Activated naive CD4-positive, alpha-beta T cell treated with anti-CD3 and anti-CD28 coated beads, Interleukin-2, amount 50 U/mL, for 72 hours (primary cell): ENCODE results near the gene PPFIA3. TPM values are rescaled to one million over a fixed set of nuclear protein-coding genes. Genes with fewer than 3 reads are reported as not detected.

Experiments
- ATAC-seq, 2 donors: fragments of 150-1000 bp; cut with Tn5 transposase; 2 replicates each; pipeline ENCODE4 v1.10.0; 2021; ENCODE audit warnings: mild to moderate bottlenecking in 2 of 2, moderate library complexity in 2 of 2
- DNase-seq, 2 donors: peaks; one replicate each; pipeline ENCODE4 v3.0.0; 2021 to 2022; ENCODE audit warnings: low spot score in 2 of 2
- H3K27ac Mint-ChIP-seq, 2 donors: one replicate each; pipeline ENCODE4 v1.8.0; 2022; ENCODE audit warnings: mild to moderate bottlenecking in 2 of 2, mixed read lengths in 2 of 2
- H3K36me3 Mint-ChIP-seq, 2 donors: one replicate each; pipeline ENCODE4 v1.8.0; 2022; ENCODE audit warnings: mixed read lengths in 2 of 2
- H3K9me3 Mint-ChIP-seq, 2 donors: one replicate each; pipeline ENCODE4 v1.8.0; 2022; ENCODE audit warnings: mixed read lengths in 2 of 2
- total RNA-seq, 2 donors: library from RNA; stranded (reverse); gene quantifications; one replicate each; pipeline ENCODE4 v1.2.3, GENCODE V29; 2022

PPFIA3 gene
- total RNA-seq, 2 donors from 2014 or later: 10.3 to 11.3 TPM

DNA sequence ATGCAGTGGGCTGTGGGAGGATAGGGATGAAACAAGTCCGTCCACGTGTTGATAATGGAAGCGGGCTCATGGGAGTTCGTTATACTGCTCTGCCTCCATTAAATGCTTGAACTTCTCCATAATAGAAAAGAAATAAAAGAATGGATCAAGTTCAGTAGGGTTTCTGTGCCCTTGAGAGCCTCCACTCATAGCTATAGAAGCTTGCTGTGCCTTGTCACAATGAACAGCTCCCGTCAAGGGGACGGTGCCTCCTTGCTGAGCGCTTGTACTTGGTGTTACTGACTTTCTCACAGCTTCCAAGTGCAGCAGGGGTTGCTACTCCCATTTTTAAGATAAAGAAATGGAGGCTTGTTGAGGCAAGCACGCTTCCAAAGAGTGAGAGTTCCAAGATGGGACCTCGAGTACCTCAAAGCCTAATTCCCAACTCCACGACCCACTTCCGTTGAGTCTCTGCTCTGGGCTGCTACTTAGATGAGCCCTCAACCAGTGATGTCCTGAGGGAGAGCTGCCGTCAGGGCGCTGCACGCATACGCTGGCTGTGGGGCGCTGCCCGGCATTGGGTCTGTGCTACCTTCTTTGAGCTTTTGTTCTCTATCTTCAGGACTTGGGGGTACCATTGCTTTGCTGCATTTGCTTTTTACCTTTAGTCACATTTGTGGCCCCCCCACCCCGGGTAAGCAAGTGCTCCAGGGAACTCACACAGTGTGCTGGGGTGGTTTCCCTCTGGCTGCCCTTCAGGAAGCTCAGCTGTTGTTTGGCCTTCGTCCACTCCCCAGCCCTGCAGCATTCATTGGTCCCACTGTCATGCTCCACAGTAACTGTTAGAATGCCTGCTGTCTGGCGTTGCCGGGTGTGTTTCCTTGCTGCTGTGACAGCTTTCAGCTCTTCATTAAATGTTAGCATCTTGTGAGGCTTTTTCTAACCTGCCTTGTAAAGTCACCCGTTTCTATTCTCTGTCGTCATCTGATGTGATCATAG lies 24.6 kb upstream of the PPFIA3 start:
- Mint-ChIP-seq H3K9me3 (no peaks in the 10 kb centered on the region), H3K36me3 (peaks cover 17 to 31% of the 10 kb centered on the region in 2 donors), H3K27ac (peak overlapping the region; percentile 65 to 85)
- DNase-seq (no peak), ATAC-seq (peak in 1 of 2 donors; percentile 16)

DNA sequence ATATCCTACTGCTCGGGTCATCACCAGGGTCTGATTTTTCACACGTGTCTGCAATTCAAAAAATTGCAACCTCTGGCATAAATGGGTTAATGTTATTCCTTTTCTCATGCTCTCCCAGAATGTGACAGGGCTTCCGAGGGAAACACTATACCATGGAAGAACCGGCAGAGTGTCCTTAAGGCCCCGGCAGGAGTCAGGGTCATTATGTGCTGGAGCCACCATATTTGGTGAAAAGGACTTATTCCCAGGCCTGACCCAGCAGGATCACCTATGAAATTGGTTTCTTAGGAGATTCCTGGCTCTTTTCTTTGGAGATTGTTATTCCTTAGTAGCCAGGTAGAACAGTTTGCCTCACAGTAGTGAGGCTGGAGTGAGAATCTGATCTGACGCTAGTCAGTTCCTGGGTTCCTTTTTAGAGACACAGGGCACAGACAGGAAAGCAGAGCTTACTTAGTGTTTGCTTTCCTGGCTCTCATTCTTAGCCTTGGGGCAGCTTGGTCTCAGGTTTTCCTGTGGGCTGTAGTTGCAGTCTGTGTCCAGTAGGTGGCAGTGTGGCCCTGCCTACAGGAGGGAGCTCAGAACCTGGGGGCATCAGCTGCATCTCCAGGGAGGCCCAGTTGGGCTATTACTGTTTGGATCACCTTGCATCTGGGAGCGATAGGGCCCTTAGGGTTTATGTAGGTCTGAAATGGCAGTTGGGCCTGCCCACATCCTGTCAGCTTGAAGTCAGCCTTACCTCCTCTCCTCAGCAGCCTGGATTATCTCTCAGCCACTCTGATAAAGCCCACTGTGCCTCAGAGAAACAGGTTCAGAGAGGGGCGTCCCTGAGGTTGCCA lies 21.7 kb upstream of the PPFIA3 start:
- Mint-ChIP-seq H3K9me3 (no peaks in the 10 kb centered on the region), H3K36me3 (peaks cover 6 to 22% of the 10 kb centered on the region in 2 donors), H3K27ac (no peak overlapping the region)
- ATAC-seq (peak; percentile 76 to 77), DNase-seq (peak; percentile 63 to 82)

DNA sequence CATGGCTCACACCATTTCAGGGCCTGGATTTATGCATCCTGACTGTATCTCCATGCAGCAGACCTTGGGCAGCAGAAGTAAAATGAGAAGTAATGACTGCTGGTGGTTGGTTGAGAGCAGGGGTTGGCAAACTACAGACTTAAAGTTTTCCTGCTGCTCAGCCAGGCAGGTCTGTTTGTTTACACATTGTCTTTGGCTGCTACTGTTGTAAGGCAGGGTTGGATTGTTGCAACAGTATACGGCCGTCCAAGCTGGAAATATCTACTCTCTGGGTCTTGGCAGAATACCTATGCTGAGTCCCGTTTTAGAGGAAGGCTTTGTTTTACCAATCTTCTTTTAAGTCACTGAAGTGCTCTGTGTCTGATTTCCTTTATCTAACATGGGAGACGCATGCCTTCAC lies 20.5 kb upstream of the PPFIA3 start:
- no peak for DNase-seq
- no peak for ATAC-seq
- Mint-ChIP-seq H3K27ac (peak overlapping the region in 1 of 2 donors; percentile 29), H3K36me3 (peaks cover 6 to 22% of the 10 kb centered on the region in 2 donors), H3K9me3 (no peaks in the 10 kb centered on the region)

DNA sequence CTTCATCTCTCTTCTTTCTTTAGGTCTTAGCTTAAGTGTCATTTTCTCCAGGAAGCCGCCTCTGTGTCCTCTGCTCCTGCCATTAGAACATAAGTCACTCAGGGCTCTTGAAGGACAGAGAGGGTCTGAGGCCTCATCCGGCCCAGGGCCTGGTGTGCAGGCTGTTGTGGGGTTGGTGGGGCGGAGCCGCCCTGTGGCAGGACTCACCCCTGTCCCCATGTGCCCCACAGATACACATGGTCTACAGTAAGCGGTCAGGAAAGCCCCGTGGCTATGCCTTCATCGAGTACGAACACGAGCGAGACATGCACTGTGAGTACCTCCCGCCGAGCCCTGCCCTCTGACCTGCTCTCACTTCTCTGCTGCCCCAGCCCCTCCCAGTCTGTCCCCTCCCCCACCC lies 18.2 kb upstream of the PPFIA3 start:
- DNase-seq (no peak), ATAC-seq (no peak)
- H3K36me3 Mint-ChIP-seq: peaks cover 6 to 22% of the 10 kb centered on the region in 2 donors
- peak overlapping the region; percentile 35 to 84 for H3K27ac Mint-ChIP-seq
- H3K9me3 Mint-ChIP-seq: no peaks in the 10 kb centered on the region

DNA sequence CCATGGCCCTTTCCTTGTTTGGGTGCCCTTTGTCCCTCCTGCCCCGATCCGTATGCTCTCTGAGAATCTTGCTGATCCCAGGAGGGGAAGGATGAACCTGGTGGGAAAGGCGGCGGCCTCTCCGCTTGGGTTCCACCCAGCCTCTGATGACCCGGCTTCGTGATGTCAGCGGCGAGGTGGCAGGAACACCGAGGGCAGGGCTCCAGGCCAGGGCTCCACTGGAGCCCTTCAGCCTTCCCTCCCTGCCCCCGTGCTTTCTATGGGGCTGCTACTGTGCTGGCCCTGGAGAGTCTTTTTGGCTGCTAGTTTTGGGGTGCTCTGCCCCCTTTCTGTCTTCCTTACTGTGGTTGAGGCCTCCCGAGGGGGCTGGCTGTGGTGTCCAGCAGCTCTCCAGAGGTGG lies 17.0 kb upstream of the PPFIA3 start:
- Mint-ChIP-seq H3K36me3 (peaks cover 15 to 31% of the 10 kb centered on the region in 2 donors), H3K9me3 (no peaks in the 10 kb centered on the region), H3K27ac (peak overlapping the region in 1 of 2 donors; percentile 55)
- ATAC-seq: no peak
- DNase-seq: no peak

DNA sequence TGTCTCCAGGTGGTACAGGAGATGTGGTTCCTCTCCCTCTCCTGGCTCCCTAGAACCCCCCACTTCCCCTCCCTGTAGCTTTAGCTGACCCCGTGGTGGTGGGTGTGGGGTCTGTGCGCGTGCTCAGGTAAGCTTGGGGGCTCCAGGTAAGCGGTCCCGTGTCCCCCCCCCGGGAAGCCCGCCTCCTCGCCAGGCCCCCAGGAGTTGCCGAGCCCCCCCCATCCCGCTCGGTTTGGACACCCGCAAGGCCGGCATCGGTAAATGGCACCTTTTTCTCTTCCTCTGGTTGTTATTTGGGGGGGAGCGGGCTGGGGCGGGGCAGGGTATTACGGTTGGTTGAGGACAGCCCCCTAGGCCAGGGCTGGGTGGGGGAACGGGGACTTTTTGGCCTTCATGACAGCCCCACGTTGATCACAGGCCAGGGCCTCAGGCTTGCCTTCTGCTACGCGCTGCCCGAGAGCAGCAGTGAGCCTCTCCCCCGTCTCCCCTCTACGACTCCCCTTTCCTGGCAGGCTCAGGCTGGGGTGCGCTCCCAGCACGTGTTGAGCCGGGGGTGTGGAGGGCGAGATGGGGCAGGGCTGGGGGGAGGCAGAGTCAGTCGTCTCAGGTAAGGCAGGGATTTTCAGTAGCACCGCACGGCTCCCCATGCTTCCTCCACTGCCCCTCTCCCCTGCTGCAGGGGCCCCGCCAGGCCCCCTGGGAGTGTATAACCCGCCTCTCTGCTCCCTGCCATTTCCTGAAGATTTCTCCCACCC lies 15.8 kb upstream of the PPFIA3 start:
- peaks cover 16 to 34% of the 10 kb centered on the region in 2 donors for H3K36me3 Mint-ChIP-seq
- DNase-seq (no peak), ATAC-seq (no peak)
- H3K27ac Mint-ChIP-seq: no peak overlapping the region
- H3K9me3 Mint-ChIP-seq: no peaks in the 10 kb centered on the region

DNA sequence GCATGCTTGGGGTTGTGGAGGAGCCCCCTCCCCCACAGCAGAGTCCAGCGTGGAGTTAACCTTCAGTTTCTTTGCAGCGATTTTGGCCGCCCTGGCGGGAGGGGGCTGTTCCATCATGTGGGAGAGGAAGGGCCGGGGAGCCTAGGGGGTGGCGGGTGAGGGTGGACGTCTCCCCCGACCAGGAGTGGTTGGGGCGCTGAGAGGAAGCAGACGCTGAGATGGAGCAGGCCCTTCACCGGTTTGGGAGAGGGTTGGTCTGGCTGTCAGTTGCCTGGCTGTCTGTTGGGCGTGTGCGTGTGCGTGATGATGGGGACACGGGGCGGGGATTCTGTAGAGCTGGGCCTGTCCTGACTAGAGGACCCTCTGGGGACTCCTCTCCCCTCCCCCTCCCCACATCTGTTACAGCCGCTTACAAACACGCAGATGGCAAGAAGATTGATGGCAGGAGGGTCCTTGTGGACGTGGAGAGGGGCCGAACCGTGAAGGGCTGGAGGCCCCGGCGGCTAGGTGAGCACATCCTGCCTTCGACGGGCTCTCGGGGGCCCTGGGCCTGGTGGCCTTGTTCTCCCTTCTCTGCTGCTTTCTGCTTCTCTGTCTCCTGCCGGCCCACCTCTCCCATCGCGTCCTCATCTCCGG lies 15.0 kb upstream of the PPFIA3 start:
- DNase-seq (no peak), ATAC-seq (no peak)
- Mint-ChIP-seq H3K36me3 (peaks cover 16 to 35% of the 10 kb centered on the region in 2 donors), H3K27ac (peak overlapping the region in 1 of 2 donors; percentile 94), H3K9me3 (no peaks in the 10 kb centered on the region)

DNA sequence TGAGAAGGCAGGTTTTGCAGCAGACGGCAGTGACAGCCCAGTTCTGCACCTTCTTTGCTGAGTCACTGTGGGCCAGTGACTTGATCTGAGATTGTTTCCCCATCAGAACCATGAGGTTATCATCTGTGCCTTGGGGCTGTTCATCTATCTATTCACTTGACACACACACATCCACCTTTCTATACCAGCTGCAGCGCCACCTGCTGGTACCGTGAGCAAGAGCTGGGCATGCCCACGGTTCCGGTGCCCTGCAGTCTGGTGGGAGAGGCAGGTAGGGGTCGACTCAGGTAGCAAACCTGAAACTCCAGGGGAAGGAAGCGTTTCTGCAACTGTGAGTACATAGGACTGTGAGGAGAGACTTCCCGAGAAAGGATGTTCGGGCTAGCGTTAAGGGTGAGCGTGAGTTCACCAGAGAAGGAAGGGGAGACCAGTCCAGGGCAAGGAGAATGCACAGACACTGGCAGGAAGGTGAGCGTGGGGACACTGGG lies 12.7 kb upstream of the PPFIA3 start:
- peaks cover 10 to 22% of the 10 kb centered on the region in 2 donors for H3K36me3 Mint-ChIP-seq
- no peaks in the 10 kb centered on the region for H3K9me3 Mint-ChIP-seq
- DNase-seq (peak in 1 of 2 donors; percentile 70), ATAC-seq (peak; percentile 66)
- H3K27ac Mint-ChIP-seq: peak overlapping the region; percentile 33 to 78

DNA sequence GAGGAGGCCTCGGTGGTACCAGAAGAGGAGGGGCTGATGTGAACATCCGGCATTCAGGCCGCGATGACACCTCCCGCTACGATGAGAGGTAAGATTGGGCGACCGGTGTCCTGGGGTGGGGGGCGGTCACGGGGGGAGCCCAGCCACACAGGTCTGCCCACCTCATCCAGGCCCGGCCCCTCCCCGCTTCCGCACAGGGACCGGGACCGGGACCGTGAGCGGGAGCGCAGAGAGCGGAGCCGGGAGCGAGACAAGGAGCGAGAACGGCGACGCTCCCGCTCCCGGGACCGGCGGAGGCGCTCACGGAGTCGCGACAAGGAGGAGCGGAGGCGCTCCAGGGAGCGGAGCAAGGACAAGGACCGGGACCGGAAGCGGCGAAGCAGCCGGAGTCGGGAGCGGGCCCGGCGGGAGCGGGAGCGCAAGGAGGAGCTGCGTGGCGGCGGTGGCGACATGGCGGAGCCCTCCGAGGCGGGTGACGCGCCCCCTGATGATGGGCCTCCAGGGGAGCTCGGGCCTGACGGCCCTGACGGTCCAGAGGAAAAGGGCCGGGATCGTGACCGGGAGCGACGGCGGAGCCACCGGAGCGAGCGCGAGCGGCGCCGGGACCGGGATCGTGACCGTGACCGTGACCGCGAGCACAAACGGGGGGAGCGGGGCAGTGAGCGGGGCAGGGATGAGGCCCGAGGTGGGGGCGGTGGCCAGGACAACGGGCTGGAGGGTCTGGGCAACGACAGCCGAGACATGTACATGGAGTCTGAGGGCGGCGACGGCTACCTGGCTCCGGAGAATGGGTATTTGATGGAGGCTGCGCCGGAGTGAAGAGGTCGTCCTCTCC lies 11.5 kb upstream of the PPFIA3 start:
- DNase-seq: no peak
- no peak overlapping the region for H3K27ac Mint-ChIP-seq
- H3K36me3 Mint-ChIP-seq: peaks cover 10 to 22% of the 10 kb centered on the region in 2 donors
- ATAC-seq: no peak
- H3K9me3 Mint-ChIP-seq: no peaks in the 10 kb centered on the region

DNA sequence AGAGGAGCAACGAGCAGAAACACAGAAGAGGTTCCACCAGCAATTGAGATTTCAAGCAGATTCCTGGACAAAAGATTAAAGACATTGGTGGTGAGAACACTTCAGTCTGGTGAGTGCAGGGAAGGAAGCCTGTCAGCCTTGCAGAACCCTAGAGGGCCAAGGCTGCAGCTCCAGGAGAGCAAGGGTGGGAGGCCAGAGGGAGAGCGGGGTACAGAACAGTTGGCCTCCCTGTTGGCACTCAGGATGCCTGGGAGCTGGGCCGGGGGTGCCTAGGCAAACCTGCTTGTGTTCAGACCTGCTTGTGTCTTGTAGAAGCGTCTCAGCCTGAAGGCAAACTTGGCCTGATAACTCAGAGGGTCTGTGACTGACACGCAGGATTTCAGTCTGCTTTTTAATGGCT lies 10.3 kb upstream of the PPFIA3 start:
- Mint-ChIP-seq H3K9me3 (no peaks in the 10 kb centered on the region), H3K36me3 (peaks cover 10 to 22% of the 10 kb centered on the region in 2 donors), H3K27ac (peak overlapping the region in 1 of 2 donors; percentile 1)
- ATAC-seq (no peak), DNase-seq (no peak)

DNA sequence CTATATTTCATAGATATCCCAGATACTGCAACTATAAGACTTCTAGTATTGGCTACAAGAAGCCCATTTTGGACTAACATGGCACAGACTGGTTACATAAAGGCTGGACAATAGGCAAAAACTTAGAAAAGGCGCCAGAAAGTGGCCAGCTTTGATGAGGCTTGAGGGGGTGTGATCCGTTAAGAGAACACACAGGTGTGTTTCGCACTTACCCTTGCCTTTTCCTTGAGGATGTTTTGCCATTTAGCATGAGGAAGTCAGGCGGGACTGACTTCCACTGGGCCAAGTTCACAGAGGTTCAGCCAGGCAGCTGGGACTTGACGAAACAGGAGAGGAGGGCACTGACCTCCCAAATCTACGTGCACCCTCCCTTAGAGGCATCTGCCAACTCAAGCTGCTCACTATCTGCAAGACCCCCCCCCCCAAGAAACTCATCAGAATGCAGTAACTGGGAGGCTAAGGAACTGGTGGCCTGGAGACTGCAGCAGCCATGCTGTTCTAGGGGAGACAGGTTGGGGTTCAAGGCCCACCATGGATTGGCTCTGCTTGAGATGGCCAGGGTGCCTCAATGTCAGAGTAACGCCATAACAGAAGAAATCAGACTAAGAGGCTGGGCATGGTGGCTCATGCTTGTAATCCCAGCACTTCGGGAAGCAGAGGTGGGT lies 9.6 kb upstream of the PPFIA3 start:
- no peak overlapping the region for H3K27ac Mint-ChIP-seq
- H3K9me3 Mint-ChIP-seq: no peaks in the 10 kb centered on the region
- peaks cover 10 to 22% of the 10 kb centered on the region in 2 donors for H3K36me3 Mint-ChIP-seq
- DNase-seq: no peak
- ATAC-seq: no peak

DNA sequence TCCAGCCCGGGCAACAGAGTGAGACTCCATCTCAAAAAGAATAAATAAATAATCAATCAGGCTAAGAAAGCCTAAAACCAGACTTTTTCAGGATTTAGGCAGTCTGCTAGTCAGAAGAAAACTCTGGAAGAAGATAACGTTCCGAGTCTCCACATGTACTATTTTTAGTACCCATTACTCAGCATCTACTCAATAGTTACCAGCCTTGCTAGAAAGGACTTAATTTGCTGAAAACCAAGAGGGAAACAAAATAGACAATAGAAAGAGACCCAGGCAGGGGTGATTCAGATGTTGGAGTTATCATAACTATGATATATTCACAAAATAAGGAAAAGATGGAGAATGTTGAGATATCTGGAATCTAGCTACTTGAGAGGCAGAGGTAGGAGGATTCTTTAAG lies 8.8 kb upstream of the PPFIA3 start:
- no peaks in the 10 kb centered on the region for H3K9me3 Mint-ChIP-seq

DNA sequence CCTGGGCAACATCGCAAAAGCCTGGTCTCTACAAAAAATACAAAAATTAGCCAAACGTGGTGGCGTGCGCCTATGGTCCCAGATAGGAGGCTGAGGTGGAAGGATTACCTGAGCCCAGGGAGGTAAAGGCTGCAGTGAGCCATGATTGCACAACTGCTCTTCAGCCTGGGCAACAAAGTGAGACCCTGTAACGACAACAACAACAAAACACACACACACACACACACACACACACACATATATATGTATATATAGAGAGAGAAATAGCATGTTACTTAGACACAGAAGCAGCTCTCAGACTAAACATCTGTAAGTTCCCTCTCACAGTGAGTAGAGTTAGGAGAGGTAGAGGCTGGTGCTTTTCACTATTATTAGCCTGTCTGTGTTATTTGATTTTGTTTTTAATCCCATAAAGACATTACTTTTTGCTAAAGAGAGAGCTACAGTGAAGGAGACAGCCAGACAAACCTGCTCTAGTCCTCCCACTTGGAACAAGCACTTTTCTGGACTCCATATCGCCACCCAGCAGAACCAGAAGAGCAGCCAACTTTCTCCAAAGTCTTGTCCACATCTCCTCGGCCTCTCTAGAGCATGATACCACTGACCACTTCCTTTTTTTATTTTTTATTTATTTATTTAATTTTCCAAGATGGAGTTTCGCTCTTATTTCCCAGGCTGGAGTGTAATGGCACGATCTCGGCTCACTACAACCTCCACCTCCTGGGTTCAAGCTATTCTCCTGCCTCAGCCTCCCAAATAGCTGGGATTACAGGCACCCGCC lies 7.9 kb upstream of the PPFIA3 start:
- H3K36me3 Mint-ChIP-seq: peaks cover 10 to 22% of the 10 kb centered on the region in 2 donors
- no peak for DNase-seq
- H3K27ac Mint-ChIP-seq: no peak overlapping the region
- H3K9me3 Mint-ChIP-seq: no peaks in the 10 kb centered on the region
- ATAC-seq: no peak

More for the DNA sequence above, 8.8 kb upstream of the PPFIA3 start:
- DNase-seq (no peak), ATAC-seq (no peak)
- Mint-ChIP-seq H3K36me3 (peaks cover 10 to 22% of the 10 kb centered on the region in 2 donors), H3K27ac (no peak overlapping the region)
